Measurements from ENCODE around the gene PAAF1. TPM values are rescaled to one million over a fixed set of nuclear protein-coding genes. Genes with fewer than 3 reads are reported as not detected.

The PAAF1 gene
- total RNA-seq, 4 donors from 2014 or later, result 0.37 to 10.5 (median 6.4) TPM

GRCh38 chr11:73888244-73888643 is 11.4 kb downstream of the PAAF1 start:
- no peak for DNase-seq

GRCh38 chr11:73889019-73889418 is 12.2 kb downstream of the PAAF1 start:
- TF ChIP-seq EP300 (IDR thresholded peaks at IDR 0.05; ENCODE audit: low read depth), result no peak
- no peak for TF ChIP-seq POLR2AphosphoS5 (IDR thresholded peaks at IDR 0.05)
- TF ChIP-seq CTCF (IDR thresholded peaks at IDR 0.05), result no peak
- TF ChIP-seq POLR2A (IDR thresholded peaks at IDR 0.05), result no peak
- in situ Hi-C loops (cut with MboI; ENCODE audit: low pct_ligation_motif_present in 1 of 4, low pct_unique_long_range_greater_than_20kb in 1 of 4, low sequenced_read_pairs in 3 of 4) (no loop called here), intact Hi-C loops (cut with DNase I; ENCODE audit: low total_unique reads) (no loop called here)
- WGBS, 2 donors (ENCODE audit: low coverage in 1 of 2), result 38% methylated on average over 1 of the region's 1 CpG
- no peak for DNase-seq
- Histone ChIP-seq H3K4me3 (no peak overlapping the region), H3K27me3 (no peaks in the 10 kb centered on the region), H3K9me3 (no peaks in the 10 kb centered on the region), H3K27ac (no peak overlapping the region), H3K4me1 (no peaks in the 10 kb centered on the region), H3K36me3 (peaks cover 0 to 26% (median 3%) of the 10 kb centered on the region in 4 donors)

More at GRCh38 chr11:73888244-73888643, 11.4 kb downstream of the PAAF1 start:
- no peaks in the 10 kb centered on the region for H3K4me1 ChIP-seq
- in situ Hi-C loops (cut with MboI; ENCODE audit: low pct_ligation_motif_present in 1 of 4, low pct_unique_long_range_greater_than_20kb in 1 of 4, low sequenced_read_pairs in 3 of 4), result no loop called here
- intact Hi-C loops (cut with DNase I; ENCODE audit: low total_unique reads), result no loop called here
- 94 to 100% methylated on average over 2 to 3 of the region's 3 CpGs for WGBS, 2 donors (ENCODE audit: low coverage in 1 of 2)
- H3K27ac ChIP-seq, result no peak overlapping the region
- H3K27me3 ChIP-seq, result no peaks in the 10 kb centered on the region
- H3K4me3 ChIP-seq, result no peak overlapping the region
- TF ChIP-seq POLR2A (IDR thresholded peaks at IDR 0.05) (no peak), POLR2AphosphoS5 (IDR thresholded peaks at IDR 0.05) (no peak), CTCF (IDR thresholded peaks at IDR 0.05) (no peak), EP300 (IDR thresholded peaks at IDR 0.05; ENCODE audit: low read depth) (no peak)
- no peaks in the 10 kb centered on the region for H3K9me3 ChIP-seq
- H3K36me3 ChIP-seq, result peaks cover 0 to 22% (median 3%) of the 10 kb centered on the region in 4 donors

GRCh38 chr11:73889536-73889935 is 12.7 kb downstream of the PAAF1 start:
- in situ Hi-C loops (cut with MboI; ENCODE audit: low pct_ligation_motif_present in 1 of 4, low pct_unique_long_range_greater_than_20kb in 1 of 4, low sequenced_read_pairs in 3 of 4), result no loop called here
- intact Hi-C loops (cut with DNase I; ENCODE audit: low total_unique reads), result no loop called here
- H3K27ac ChIP-seq, result no peak overlapping the region
- TF ChIP-seq POLR2AphosphoS5 (IDR thresholded peaks at IDR 0.05), result no peak
- TF ChIP-seq EP300 (IDR thresholded peaks at IDR 0.05; ENCODE audit: low read depth), result no peak
- TF ChIP-seq CTCF (IDR thresholded peaks at IDR 0.05), result no peak
- TF ChIP-seq POLR2A (IDR thresholded peaks at IDR 0.05), result no peak
- no peak for DNase-seq
- H3K4me3 ChIP-seq, result no peak overlapping the region
- H3K36me3 ChIP-seq, result peaks cover 0 to 29% (median 3%) of the 10 kb centered on the region in 4 donors
- no peaks in the 10 kb centered on the region for H3K4me1 ChIP-seq
- WGBS, 2 donors (ENCODE audit: low coverage in 1 of 2), result 68 to 86% methylated on average over 1 of the region's 1 CpG
- H3K9me3 ChIP-seq, result no peaks in the 10 kb centered on the region
- no peaks in the 10 kb centered on the region for H3K27me3 ChIP-seq

GRCh38 chr11:73893041-73893440 is 16.2 kb downstream of the PAAF1 start:
- in situ Hi-C loops (cut with MboI; ENCODE audit: low pct_ligation_motif_present in 1 of 4, low pct_unique_long_range_greater_than_20kb in 1 of 4, low sequenced_read_pairs in 3 of 4) (no loop called here), intact Hi-C loops (cut with DNase I; ENCODE audit: low total_unique reads) (no loop called here)
- peaks cover 0 to 29% (median 3%) of the 10 kb centered on the region in 4 donors for H3K36me3 ChIP-seq
- no peaks in the 10 kb centered on the region for H3K9me3 ChIP-seq
- H3K4me3 ChIP-seq, result no peak overlapping the region
- no peaks in the 10 kb centered on the region for H3K4me1 ChIP-seq
- WGBS, 2 donors (ENCODE audit: low coverage in 1 of 2), result 95% methylated on average over 3 of the region's 3 CpGs
- H3K27ac ChIP-seq, result no peak overlapping the region
- no peak for TF ChIP-seq POLR2AphosphoS5 (IDR thresholded peaks at IDR 0.05)
- H3K27me3 ChIP-seq, result no peaks in the 10 kb centered on the region
- no peak for DNase-seq

GRCh38 chr11:73894725-73895335 is 18.0 kb downstream of the PAAF1 start:
- no peaks in the 10 kb centered on the region for H3K27me3 ChIP-seq
- H3K4me3 ChIP-seq, result no peak overlapping the region
- WGBS, 2 donors (ENCODE audit: low coverage in 1 of 2), result 91 to 94% methylated on average over 5 of the region's 5 CpGs
- in situ Hi-C loops (cut with MboI; ENCODE audit: low pct_ligation_motif_present in 1 of 4, low pct_unique_long_range_greater_than_20kb in 1 of 4, low sequenced_read_pairs in 3 of 4), result no loop called here
- no peak for DNase-seq
- peaks cover 0 to 21% (median 6%) of the 10 kb centered on the region in 4 donors for H3K36me3 ChIP-seq
- no peak for TF ChIP-seq CTCF (IDR thresholded peaks at IDR 0.05)
- TF ChIP-seq POLR2AphosphoS5 (IDR thresholded peaks at IDR 0.05), result no peak
- no peak for TF ChIP-seq POLR2A (IDR thresholded peaks at IDR 0.05)
- TF ChIP-seq EP300 (IDR thresholded peaks at IDR 0.05; ENCODE audit: low read depth), result no peak
- no peaks in the 10 kb centered on the region for H3K4me1 ChIP-seq
- no peak overlapping the region for H3K27ac ChIP-seq
- H3K9me3 ChIP-seq, result no peaks in the 10 kb centered on the region
- intact Hi-C loops (cut with DNase I; ENCODE audit: low total_unique reads), result no loop called here

All from transverse colon (tissue), 4 donors.